Measurements from ENCODE around the gene ARHGEF33. TPM values are rescaled to one million over a fixed set of nuclear protein-coding genes. Genes with fewer than 3 reads are reported as not detected.

Gene ARHGEF33
- total and polyA plus RNA-seq, 2 experiments from 2014 or later: 0.54 to 0.75 TPM

- Histone ChIP-seq H3K9ac (no peak overlapping the region), H3F3A (ENCODE audit: insufficient read depth) (no peaks in the 10 kb centered on the region), H4K20me1 (ENCODE audit: insufficient read depth) (no peaks in the 10 kb centered on the region), H3K9me3 (ENCODE audit: low read depth) (no peaks in the 10 kb centered on the region), H3K27ac (no peak overlapping the region), H3K36me3 (ENCODE audit: low read depth) (peaks cover 40% of the 10 kb centered on the region), H3K4me2 (ENCODE audit: unreplicated experiment) (no peak overlapping the region), H3K9me2 (ENCODE audit: insufficient read depth) (no peaks in the 10 kb centered on the region), H3K79me2 (ENCODE audit: insufficient read depth) (no peaks in the 10 kb centered on the region), H3K4me3 (no peak overlapping the region), H3K27me3 (replicated peaks; ENCODE audit: insufficient read depth) (no peaks in the 10 kb centered on the region), H2AFZ (no peak overlapping the region), H3K4me1 (ENCODE audit: insufficient read depth) (no peaks in the 10 kb centered on the region)
- no peak for TF ChIP-seq EZH2 (IDR thresholded peaks at IDR 0.05; ENCODE audit: insufficient read depth, poor library complexity, severe bottlenecking)
- no peak for TF ChIP-seq EZH2phosphoT487 (IDR thresholded peaks at IDR 0.05; ENCODE audit: insufficient read depth, low read depth)
- in situ Hi-C loops (cut with MboI): no loop called here
- DNase-seq: no peak
- 91 to 98% methylated on average over 5 of the region's 5 CpGs for WGBS, 2 experiments (ENCODE audit: low coverage in 1 of 2, low lambda C conversion rate in 2 of 2, missing lambda C conversion rate in 2 of 2)
Observed at GRCh38 chr2:39007875-39008504, 118.3 kb downstream of the ARHGEF33 start.

- H3K79me2 ChIP-seq (ENCODE audit: insufficient read depth): no peaks in the 10 kb centered on the region
- H3K4me3 ChIP-seq: no peak overlapping the region
- in situ Hi-C loops (cut with MboI): no loop called here
- peak; percentile 14 for DNase-seq
- TF ChIP-seq EZH2phosphoT487 (IDR thresholded peaks at IDR 0.05; ENCODE audit: insufficient read depth, low read depth) (no peak), EZH2 (IDR thresholded peaks at IDR 0.05; ENCODE audit: insufficient read depth, poor library complexity, severe bottlenecking) (no peak)
- no peaks in the 10 kb centered on the region for H3K4me1 ChIP-seq (ENCODE audit: insufficient read depth)
- no peaks in the 10 kb centered on the region for H3K9me2 ChIP-seq (ENCODE audit: insufficient read depth)
- H3K4me2 ChIP-seq (ENCODE audit: unreplicated experiment): no peak overlapping the region
- H3K9me3 ChIP-seq (ENCODE audit: low read depth): no peaks in the 10 kb centered on the region
- no peaks in the 10 kb centered on the region for H3F3A ChIP-seq (ENCODE audit: insufficient read depth)
- no peak overlapping the region for H3K9ac ChIP-seq
- no peaks in the 10 kb centered on the region for H4K20me1 ChIP-seq (ENCODE audit: insufficient read depth)
- no peaks in the 10 kb centered on the region for H3K27me3 ChIP-seq (replicated peaks; ENCODE audit: insufficient read depth)
- H3K36me3 ChIP-seq (ENCODE audit: low read depth): peaks cover 47% of the 10 kb centered on the region
- H3K27ac ChIP-seq: no peak overlapping the region
- H2AFZ ChIP-seq: no peak overlapping the region
- 96 to 100% methylated on average over 1 of the region's 1 CpG for WGBS, 2 experiments (ENCODE audit: low coverage in 1 of 2, low lambda C conversion rate in 2 of 2, missing lambda C conversion rate in 2 of 2)
Observed at GRCh38 chr2:39008665-39009064, 119.0 kb downstream of the ARHGEF33 start.

GRCh38 chr2:39013871-39014270 lies 124.2 kb downstream of the ARHGEF33 start:
- Histone ChIP-seq H3F3A (ENCODE audit: insufficient read depth) (no peaks in the 10 kb centered on the region), H3K4me1 (ENCODE audit: insufficient read depth) (no peaks in the 10 kb centered on the region), H4K20me1 (ENCODE audit: insufficient read depth) (no peaks in the 10 kb centered on the region), H3K27ac (no peak overlapping the region), H3K4me3 (no peak overlapping the region), H3K79me2 (ENCODE audit: insufficient read depth) (no peaks in the 10 kb centered on the region), H3K4me2 (ENCODE audit: unreplicated experiment) (no peak overlapping the region), H3K36me3 (ENCODE audit: low read depth) (peaks cover 20% of the 10 kb centered on the region), H2AFZ (no peak overlapping the region), H3K9me2 (ENCODE audit: insufficient read depth) (no peaks in the 10 kb centered on the region; the same call in 1 of the 2 replicates), H3K9ac (no peak overlapping the region), H3K27me3 (replicated peaks; ENCODE audit: insufficient read depth) (no peaks in the 10 kb centered on the region), H3K9me3 (ENCODE audit: low read depth) (no peaks in the 10 kb centered on the region)
- in situ Hi-C loops (cut with MboI): no loop called here
- DNase-seq: no peak
- no peak for TF ChIP-seq EZH2phosphoT487 (IDR thresholded peaks at IDR 0.05; ENCODE audit: insufficient read depth, low read depth)
- TF ChIP-seq EZH2 (IDR thresholded peaks at IDR 0.05; ENCODE audit: insufficient read depth, poor library complexity, severe bottlenecking): no peak
- WGBS, 2 experiments (ENCODE audit: low coverage in 1 of 2, low lambda C conversion rate in 2 of 2, missing lambda C conversion rate in 2 of 2): 79 to 86% methylated on average over 3 of the region's 3 CpGs

DNA sequence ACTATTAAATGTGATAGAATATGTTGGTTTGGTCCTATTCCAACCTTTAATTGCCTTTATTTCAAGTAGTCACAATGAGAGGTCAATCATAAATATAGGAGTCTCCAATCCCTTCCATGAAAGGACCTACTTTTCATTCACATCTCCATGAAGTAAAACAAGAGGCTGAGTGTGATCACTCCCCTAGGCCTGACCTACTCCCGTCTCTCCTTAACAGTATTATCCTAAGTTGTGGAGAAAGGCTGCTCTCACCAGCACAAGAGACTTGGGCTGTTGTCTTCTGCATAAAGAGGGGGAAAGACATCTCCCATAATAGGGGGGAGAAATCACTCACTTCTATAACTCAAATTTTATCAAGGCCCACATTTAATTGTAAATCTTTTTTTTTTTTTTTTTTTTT lies 125.7 kb downstream of the ARHGEF33 start:
- Histone ChIP-seq H3K27me3 (replicated peaks; ENCODE audit: insufficient read depth) (no peaks in the 10 kb centered on the region), H3K9me3 (ENCODE audit: low read depth) (no peaks in the 10 kb centered on the region), H3K27ac (no peak overlapping the region), H3K4me1 (ENCODE audit: insufficient read depth) (no peaks in the 10 kb centered on the region), H2AFZ (no peak overlapping the region), H4K20me1 (ENCODE audit: insufficient read depth) (no peaks in the 10 kb centered on the region), H3F3A (ENCODE audit: insufficient read depth) (no peaks in the 10 kb centered on the region), H3K9ac (no peak overlapping the region), H3K9me2 (ENCODE audit: insufficient read depth) (no peaks in the 10 kb centered on the region; the same call in 1 of the 2 replicates), H3K4me2 (ENCODE audit: unreplicated experiment) (no peak overlapping the region), H3K36me3 (ENCODE audit: low read depth) (peaks cover 17% of the 10 kb centered on the region), H3K79me2 (ENCODE audit: insufficient read depth) (no peaks in the 10 kb centered on the region), H3K4me3 (no peak overlapping the region)
- TF ChIP-seq EZH2phosphoT487 (IDR thresholded peaks at IDR 0.05; ENCODE audit: insufficient read depth, low read depth): no peak
- TF ChIP-seq EZH2 (IDR thresholded peaks at IDR 0.05; ENCODE audit: insufficient read depth, poor library complexity, severe bottlenecking): no peak
- 96 to 100% methylated on average over 1 of the region's 1 CpG for WGBS, 2 experiments (ENCODE audit: low coverage in 1 of 2, low lambda C conversion rate in 2 of 2, missing lambda C conversion rate in 2 of 2)
- no peak for DNase-seq
- in situ Hi-C loops (cut with MboI): no loop called here

DNA sequence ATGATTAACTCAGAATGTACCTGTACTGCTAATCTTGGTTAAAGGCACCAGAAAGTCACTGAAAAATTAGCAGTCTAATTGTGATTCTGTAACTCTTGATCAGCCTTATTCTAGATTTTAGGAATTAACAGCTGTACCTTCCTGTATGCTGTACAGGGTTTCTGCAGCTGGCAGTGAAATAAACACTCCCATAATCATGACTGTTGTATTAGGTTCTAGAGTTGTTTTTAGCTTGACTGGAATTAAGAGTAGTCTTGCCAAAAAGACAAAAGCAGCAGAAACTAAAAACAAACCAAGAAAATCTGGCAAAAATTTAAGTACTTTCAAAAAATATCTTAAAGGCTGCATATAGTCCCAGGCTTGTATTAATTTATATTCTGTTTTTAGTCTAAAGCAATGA lies 127.7 kb downstream of the ARHGEF33 start:
- peaks cover 22% of the 10 kb centered on the region for H3K36me3 ChIP-seq (ENCODE audit: low read depth)
- H2AFZ ChIP-seq: no peak overlapping the region
- no peaks in the 10 kb centered on the region for H3K79me2 ChIP-seq (ENCODE audit: insufficient read depth)
- H3K9me2 ChIP-seq (ENCODE audit: insufficient read depth): no peaks in the 10 kb centered on the region; the same call in 1 of the 2 replicates
- no peaks in the 10 kb centered on the region for H4K20me1 ChIP-seq (ENCODE audit: insufficient read depth)
- H3K27me3 ChIP-seq (replicated peaks; ENCODE audit: insufficient read depth): no peaks in the 10 kb centered on the region
- H3K9me3 ChIP-seq (ENCODE audit: low read depth): no peaks in the 10 kb centered on the region
- DNase-seq: no peak
- H3K27ac ChIP-seq: no peak overlapping the region
- H3K9ac ChIP-seq: no peak overlapping the region
- H3K4me2 ChIP-seq (ENCODE audit: unreplicated experiment): no peak overlapping the region
- no peak for TF ChIP-seq EZH2 (IDR thresholded peaks at IDR 0.05; ENCODE audit: insufficient read depth, poor library complexity, severe bottlenecking)
- no peak for TF ChIP-seq EZH2phosphoT487 (IDR thresholded peaks at IDR 0.05; ENCODE audit: insufficient read depth, low read depth)
- H3F3A ChIP-seq (ENCODE audit: insufficient read depth): no peaks in the 10 kb centered on the region
- H3K4me3 ChIP-seq: no peak overlapping the region
- in situ Hi-C loops (cut with MboI): no loop called here
- H3K4me1 ChIP-seq (ENCODE audit: insufficient read depth): no peaks in the 10 kb centered on the region

Measured in GM23248 (cell line).